Cardiac muscle cell (in vitro differentiated cells and primary cell): ENCODE measurements around the gene ZNF180. TPM values are rescaled to one million over a fixed set of nuclear protein-coding genes. Genes with fewer than 3 reads are reported as not detected.
A peak's percentile ranks its signal among the peaks of the same experiment; 100 is the strongest.

ENCODE experiments used
- DNase-seq, 2 donors: peaks; one replicate each; pipeline versions ENCODE4 v3.0.0 to v3.0.0-alpha.2; 2010 to 2017; ENCODE audit warnings: low read depth in 1 of 2, low spot score in 1 of 2
- H3K27ac ChIP-seq: fragments of 200-600 bp; sonication (generic); 2 replicates; pipeline ENCODE4 v1.5.1; 2016
- H3K27me3 ChIP-seq: fragments of 200-600 bp; sonication (generic); 2 replicates; pipeline ENCODE4 v1.6.0; 2016; ENCODE audit warnings: control low read depth
- H3K36me3 ChIP-seq: fragments of 200-600 bp; sonication (generic); 2 replicates; pipeline ENCODE4 v1.5.1; 2016; ENCODE audit warnings: control low read depth
- H3K4me1 ChIP-seq: fragments of 200-600 bp; sonication (generic); 2 replicates; pipeline ENCODE4 v1.8.1; 2017; ENCODE audit warnings: low read depth, mild to moderate bottlenecking, mixed run types
- H3K4me3 ChIP-seq: fragments of 200-600 bp; sonication (generic); 2 replicates; pipeline ENCODE4 v1.5.1; 2016; ENCODE audit warnings: mild to moderate bottlenecking
- H3K9me3 ChIP-seq: fragments of 200-600 bp; sonication (generic); 2 replicates; pipeline ENCODE4 v1.5.1; 2017; ENCODE audit warnings: low read depth, mild to moderate bottlenecking, control low read depth
- CTCF ChIP-seq: IDR thresholded peaks from 2 replicates; pipeline ENCODE4 v1.5.1; 2012; ENCODE audit warnings: low read depth, mild to moderate bottlenecking, low read length
- polyA plus RNA-seq: library from polyadenylated mRNA; unstranded; fragments of >200 nt; fragmentation: Nextera tagmentation; extraction: Ambion mirVana; gene quantifications from 2 replicates; pipeline ENCODE4 v1.2.1, GENCODE V29; 2016
- total RNA-seq: library from RNA; depleted of rRNA; stranded (reverse); fragments of >200 nt; gene quantifications from 2 replicates; pipeline ENCODE4 v1.2.3, GENCODE V29; 2016

The ZNF180 gene
- total and polyA plus RNA-seq, 2 experiments from 2014 or later: 3.3 to 31.2 TPM

GRCh38 chr19:44452367-44452766 lies 48.0 kb downstream of the ZNF180 start:
- TF ChIP-seq CTCF: no peak
- H3K9me3 ChIP-seq: no peaks in the 10 kb centered on the region
- H3K4me3 ChIP-seq: no peak overlapping the region
- H3K27ac ChIP-seq: no peak overlapping the region
- H3K27me3 ChIP-seq: no peaks in the 10 kb centered on the region
- no peaks in the 10 kb centered on the region for H3K36me3 ChIP-seq
- DNase-seq: no peak
- H3K4me1 ChIP-seq: peaks cover 4% of the 10 kb centered on the region

- Histone ChIP-seq H3K27ac (no peak overlapping the region), H3K4me3 (no peak overlapping the region), H3K4me1 (peaks cover 4% of the 10 kb centered on the region), H3K36me3 (no peaks in the 10 kb centered on the region), H3K27me3 (no peaks in the 10 kb centered on the region), H3K9me3 (no peaks in the 10 kb centered on the region)
- no peak for TF ChIP-seq CTCF
- DNase-seq: no peak
Measured at GRCh38 chr19:44451687-44452086, 48.6 kb downstream of the ZNF180 start.

GRCh38 chr19:44447916-44448674 lies 52.2 kb downstream of the ZNF180 start, which contains the start of gene ZNF229:
Gene ZNF229 (minus strand): TSS chr19:44448472. CDS start chr19:44442847, 5,625 bp downstream.
- H3K36me3 ChIP-seq: peaks cover 6% of the 10 kb centered on the region
- peak within 1 kb of the TSS; percentile 71 for H3K27ac ChIP-seq
- no peak for TF ChIP-seq CTCF
- no peaks in the 10 kb centered on the region for H3K9me3 ChIP-seq
- peak within 1 kb of the TSS; percentile 76 for H3K4me3 ChIP-seq
- peak; percentile 92 to 96 for DNase-seq
- no peaks in the 10 kb centered on the region for H3K27me3 ChIP-seq
- H3K4me1 ChIP-seq: peaks cover 4% of the 10 kb centered on the region

GRCh38 chr19:44438441-44438840 lies 61.9 kb downstream of the ZNF180 start:
- Histone ChIP-seq H3K36me3 (peaks cover under 1% of the 10 kb centered on the region), H3K27ac (no peak overlapping the region), H3K4me1 (no peaks in the 10 kb centered on the region), H3K27me3 (no peaks in the 10 kb centered on the region), H3K4me3 (no peak overlapping the region), H3K9me3 (no peaks in the 10 kb centered on the region)
- no peak for TF ChIP-seq CTCF
- DNase-seq: no peak

- no peaks in the 10 kb centered on the region for H3K4me1 ChIP-seq
- H3K36me3 ChIP-seq: peaks cover 5% of the 10 kb centered on the region
- H3K9me3 ChIP-seq: no peaks in the 10 kb centered on the region
- H3K27me3 ChIP-seq: no peaks in the 10 kb centered on the region
- no peak overlapping the region for H3K27ac ChIP-seq
- no peak for DNase-seq
- no peak for TF ChIP-seq CTCF
- no peak overlapping the region for H3K4me3 ChIP-seq
Measured at GRCh38 chr19:44435441-44435840, 64.9 kb downstream of the ZNF180 start.
